SK-N-SH treated with all-trans-retinoic acid at 6 μM for 48 hours (cell line): ENCODE results near the gene AHR.

Source experiments
- ATAC-seq: fragments of 200-7000 bp; cut with Tn5 transposase; 3 replicates; pipeline ENCODE4 v1.9.1; 2020; ENCODE audit warnings: mild to moderate bottlenecking, moderate library complexity
- ARNTL ChIP-seq: fragments of 450-650 bp; formaldehyde crosslinking; IDR thresholded peaks from 2 replicates; pipeline ENCODE4 v1.5.0; 2020; ENCODE audit warnings: low read depth, mild to moderate bottlenecking, moderate library complexity, borderline replicate concordance
- BACH2 ChIP-seq: fragments of 250-450 bp; sonication (Bioruptor Pico); IDR thresholded peaks from 2 replicates; pipeline ENCODE4 v1.9.0; 2021; ENCODE audit warnings: mild to moderate bottlenecking, borderline replicate concordance
- CSDC2 ChIP-seq: fragments of 250-450 bp; sonication (Bioruptor Pico); IDR thresholded peaks from 2 replicates; pipeline ENCODE4 v1.5.0; 2020; ENCODE audit warnings: mild to moderate bottlenecking, moderate library complexity
- CSRNP3 ChIP-seq: fragments of 250-450 bp; sonication (Bioruptor Pico); IDR thresholded peaks from 2 replicates; pipeline ENCODE4 v1.5.1; 2021; ENCODE audit warnings: mild to moderate bottlenecking, moderate library complexity
- ESRRG ChIP-seq: fragments of 250-450 bp; sonication (Bioruptor Pico); IDR thresholded peaks from 2 replicates; pipeline ENCODE4 v1.6.1; 2021; ENCODE audit warnings: mild to moderate bottlenecking
- GLIS3 ChIP-seq: fragments of 250-450 bp; sonication (Bioruptor Pico); IDR thresholded peaks from 2 replicates; pipeline ENCODE4 v1.5.0; 2020; ENCODE audit warnings: mild to moderate bottlenecking, moderate library complexity
- ISL1 ChIP-seq: fragments of 250-450 bp; sonication (Bioruptor Pico); IDR thresholded peaks from 2 replicates; pipeline ENCODE4 v2.1.2; 2022; ENCODE audit warnings: mild to moderate bottlenecking, moderate library complexity
- OSR1 ChIP-seq: fragments of 250-450 bp; sonication (Bioruptor Pico); IDR thresholded peaks from 2 replicates; pipeline ENCODE4 v1.8.0; 2022; ENCODE audit warnings: moderate library complexity, mild to moderate bottlenecking, inconsistent platforms
- PATZ1 ChIP-seq: fragments of 250-450 bp; sonication (Bioruptor Pico); IDR thresholded peaks from 2 replicates; pipeline ENCODE4 v1.8.0; 2020; ENCODE audit warnings: mild to moderate bottlenecking, moderate library complexity, borderline replicate concordance
- POU6F1 ChIP-seq: fragments of 250-450 bp; sonication (Bioruptor Pico); IDR thresholded peaks from 2 replicates; pipeline ENCODE4 v1.8.0; 2021; ENCODE audit warnings: low read depth, mild to moderate bottlenecking, moderate library complexity, borderline replicate concordance
- PPARA ChIP-seq: fragments of 250-450 bp; sonication (Bioruptor Pico); IDR thresholded peaks from 2 replicates; pipeline ENCODE4 v1.5.0; 2020; ENCODE audit warnings: mild to moderate bottlenecking, borderline replicate concordance
- SNAI2 ChIP-seq: fragments of 250-450 bp; sonication (Bioruptor Pico); IDR thresholded peaks from 2 replicates; pipeline ENCODE4 v1.5.0; 2020; ENCODE audit warnings: mild to moderate bottlenecking, moderate library complexity
- TCF4 ChIP-seq: fragments of 250-450 bp; sonication (Bioruptor Pico); IDR thresholded peaks from 2 replicates; pipeline ENCODE4 v1.8.0; 2021; ENCODE audit warnings: mild to moderate bottlenecking, moderate library complexity, borderline replicate concordance
- TOX ChIP-seq: fragments of 250-450 bp; sonication (Bioruptor Pico); IDR thresholded peaks from 2 replicates; pipeline ENCODE4 v1.8.0; 2021; ENCODE audit warnings: mild to moderate bottlenecking, moderate library complexity, borderline replicate concordance
- TSHZ2 ChIP-seq: fragments of 250-450 bp; sonication (Bioruptor Pico); IDR thresholded peaks from 2 replicates; pipeline ENCODE4 v1.5.0; 2020; ENCODE audit warnings: mild to moderate bottlenecking, moderate library complexity
- ZC3H10 ChIP-seq: fragments of 250-450 bp; sonication (Bioruptor Pico); IDR thresholded peaks from 2 replicates; pipeline ENCODE4 v1.5.1; 2021; ENCODE audit warnings: mild to moderate bottlenecking, moderate library complexity
- ZFP3 ChIP-seq: fragments of 250-450 bp; sonication (Bioruptor Pico); IDR thresholded peaks from 2 replicates; pipeline ENCODE4 v1.5.0; 2020; ENCODE audit warnings: mild to moderate bottlenecking, moderate library complexity
- ZFP30 ChIP-seq: fragments of 450-650 bp; formaldehyde crosslinking; IDR thresholded peaks from 2 replicates; pipeline ENCODE4 v1.5.0; 2022; ENCODE audit warnings: mild to moderate bottlenecking, moderate library complexity
- ZNF565 ChIP-seq: fragments of 450-650 bp; formaldehyde crosslinking; conservative IDR thresholded peaks from 2 replicates; pipeline ENCODE4 v1.5.0; 2020; ENCODE audit warnings: low read depth, mild to moderate bottlenecking, moderate library complexity
- ZNF70 ChIP-seq: fragments of 450-650 bp; formaldehyde crosslinking; IDR thresholded peaks from 2 replicates; pipeline ENCODE4 v1.5.0; 2020; ENCODE audit warnings: mild to moderate bottlenecking, moderate library complexity
- ZNF8 ChIP-seq: fragments of 450-650 bp; formaldehyde crosslinking; IDR thresholded peaks from 2 replicates; pipeline ENCODE4 v1.5.0; 2020; ENCODE audit warnings: mild to moderate bottlenecking, moderate library complexity

AHR gene

GRCh38 chr7:17374157-17374556 lies 75.7 kb downstream of the AHR start:
- no peak for ATAC-seq
- TF ChIP-seq OSR1 (no peak), POU6F1 (no peak), ZNF565 (CRISPR knock-in tag) (no peak), TSHZ2 (CRISPR knock-in tag) (no peak), ESRRG (CRISPR knock-in tag) (no peak), CSDC2 (CRISPR knock-in tag) (no peak), PATZ1 (no peak), SNAI2 (no peak), ZC3H10 (no peak)

- ATAC-seq = no peak
- TF ChIP-seq TCF4 (CRISPR knock-in tag) = no peak
- TF ChIP-seq OSR1 = no peak
- no peak for TF ChIP-seq TSHZ2 (CRISPR knock-in tag)
- no peak for TF ChIP-seq ISL1 (CRISPR knock-in tag)
- TF ChIP-seq CSDC2 (CRISPR knock-in tag) = no peak
- TF ChIP-seq ARNTL (CRISPR knock-in tag) = no peak
- TF ChIP-seq CSRNP3 = no peak
- no peak for TF ChIP-seq ZC3H10
- no peak for TF ChIP-seq ZFP3 (CRISPR knock-in tag)
- no peak for TF ChIP-seq ZNF70
- TF ChIP-seq ZNF8 (CRISPR knock-in tag) = no peak
- TF ChIP-seq BACH2 = no peak
- TF ChIP-seq ESRRG (CRISPR knock-in tag) = no peak
- no peak for TF ChIP-seq POU6F1
Observed at GRCh38 chr7:17374654-17375053, 76.2 kb downstream of the AHR start.

GRCh38 chr7:17376595-17376994 lies 78.1 kb downstream of the AHR start:
- ATAC-seq = no peak
- TF ChIP-seq PPARA (CRISPR knock-in tag) (no peak), SNAI2 (no peak), BACH2 (no peak), ZNF8 (CRISPR knock-in tag) (no peak), TOX (CRISPR knock-in tag) (no peak), CSRNP3 (no peak), ZC3H10 (no peak), ISL1 (CRISPR knock-in tag) (no peak), ZFP30 (CRISPR knock-in tag) (no peak), ZFP3 (CRISPR knock-in tag) (no peak), GLIS3 (CRISPR knock-in tag) (no peak), TSHZ2 (CRISPR knock-in tag) (no peak)
